ENCODE measurements around the gene UBE2R2. TPM values are rescaled to one million over a fixed set of nuclear protein-coding genes. Genes with fewer than 3 reads are reported as not detected.
"Not testable (repeated sequence)": the region's sequence is repeated elsewhere in the genome, so short reads cannot be mapped to it uniquely, and the experiment has no call there.

UBE2R2 gene
- total and polyA plus RNA-seq, 7 donors, result 20.3 to 62.9 (median 51.3) TPM

DNA sequence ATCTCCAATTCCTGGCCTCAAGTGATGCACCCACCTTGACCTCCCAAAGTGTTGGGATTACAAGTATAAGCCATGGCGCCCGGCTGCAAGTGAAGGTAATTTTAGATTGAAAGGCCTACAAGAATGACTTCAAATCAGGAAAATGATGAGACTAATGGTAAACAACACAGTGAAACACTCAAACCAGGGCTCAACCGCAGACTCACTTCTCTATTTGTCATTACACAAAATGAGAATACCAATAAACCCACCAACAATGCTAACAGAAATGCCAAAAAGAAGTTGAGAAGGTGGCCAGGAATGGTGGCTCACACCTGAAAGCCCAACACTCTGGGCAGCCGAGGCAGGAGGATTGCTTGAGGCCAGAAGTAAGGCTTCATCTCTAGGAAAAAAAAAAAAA is 139.6 kb downstream of the UBE2R2 start:
- Histone ChIP-seq H3K4me1 (no peaks in the 10 kb centered on the region), H3K36me3 (ENCODE audit: insufficient read depth in 1 of 2, low read depth in 1 of 2) (peaks cover 2 to 91% of the 10 kb centered on the region in 2 donors), H3K27me3 (ENCODE audit: insufficient read depth in 3 of 3, low read length in 2 of 3) (no peaks in the 10 kb centered on the region), H3K4me3 (no peak overlapping the region), H3K9me3 (no peaks in the 10 kb centered on the region), H3K27ac (no peak overlapping the region)
- 82 to 97% (median 96%) methylated on average over 4 of the region's 4 CpGs for WGBS, 3 donors
- ATAC-seq, result no peak
- TF ChIP-seq, protein P1, sequence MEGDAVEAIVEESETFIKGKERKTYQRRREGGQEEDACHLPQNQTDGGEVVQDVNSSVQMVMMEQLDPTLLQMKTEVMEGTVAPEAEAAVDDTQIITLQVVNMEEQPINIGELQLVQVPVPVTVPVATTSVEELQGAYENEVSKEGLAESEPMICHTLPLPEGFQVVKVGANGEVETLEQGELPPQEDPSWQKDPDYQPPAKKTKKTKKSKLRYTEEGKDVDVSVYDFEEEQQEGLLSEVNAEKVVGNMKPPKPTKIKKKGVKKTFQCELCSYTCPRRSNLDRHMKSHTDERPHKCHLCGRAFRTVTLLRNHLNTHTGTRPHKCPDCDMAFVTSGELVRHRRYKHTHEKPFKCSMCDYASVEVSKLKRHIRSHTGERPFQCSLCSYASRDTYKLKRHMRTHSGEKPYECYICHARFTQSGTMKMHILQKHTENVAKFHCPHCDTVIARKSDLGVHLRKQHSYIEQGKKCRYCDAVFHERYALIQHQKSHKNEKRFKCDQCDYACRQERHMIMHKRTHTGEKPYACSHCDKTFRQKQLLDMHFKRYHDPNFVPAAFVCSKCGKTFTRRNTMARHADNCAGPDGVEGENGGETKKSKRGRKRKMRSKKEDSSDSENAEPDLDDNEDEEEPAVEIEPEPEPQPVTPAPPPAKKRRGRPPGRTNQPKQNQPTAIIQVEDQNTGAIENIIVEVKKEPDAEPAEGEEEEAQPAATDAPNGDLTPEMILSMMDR (IDR thresholded peaks at IDR 0.05), result no peak
- intact Hi-C loops (cut with DNase I), result no loop called here
- DNase-seq, result no peak

DNA sequence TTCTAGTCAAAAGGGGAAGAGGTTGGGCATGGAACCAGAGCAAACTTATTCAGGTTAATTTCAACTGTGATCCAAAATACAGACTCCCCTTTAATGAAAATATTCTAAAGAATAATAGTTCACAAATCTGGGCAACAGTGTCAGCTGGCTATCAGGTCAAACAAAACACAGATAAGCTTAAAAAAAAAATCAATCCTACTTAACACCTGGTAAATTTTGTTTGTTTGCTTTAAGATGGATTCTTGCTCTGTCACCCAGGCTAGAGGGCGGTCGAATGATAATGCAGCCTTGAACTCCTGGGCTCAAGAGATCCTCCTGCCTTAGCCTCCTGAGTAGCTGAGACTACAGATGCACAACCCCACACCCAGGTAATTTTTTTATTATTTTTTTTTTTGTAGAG is 142.8 kb downstream of the UBE2R2 start:
- no peak overlapping the region for H3K27ac ChIP-seq
- no peak for DNase-seq
- ATAC-seq, result no peak
- no peaks in the 10 kb centered on the region for H3K9me3 ChIP-seq
- no peak overlapping the region for H3K4me3 ChIP-seq
- H3K27me3 ChIP-seq (ENCODE audit: insufficient read depth in 3 of 3, low read length in 2 of 3), result no peaks in the 10 kb centered on the region
- WGBS, 3 donors, result 96 to 100% (median 98%) methylated on average over 2 of the region's 2 CpGs
- intact Hi-C loops (cut with DNase I), result no loop called here
- H3K36me3 ChIP-seq (ENCODE audit: insufficient read depth in 1 of 2, low read depth in 1 of 2), result peaks cover 2 to 82% of the 10 kb centered on the region in 2 donors
- TF ChIP-seq, protein P1 (IDR thresholded peaks at IDR 0.05), result no peak
- no peaks in the 10 kb centered on the region for H3K4me1 ChIP-seq

DNA sequence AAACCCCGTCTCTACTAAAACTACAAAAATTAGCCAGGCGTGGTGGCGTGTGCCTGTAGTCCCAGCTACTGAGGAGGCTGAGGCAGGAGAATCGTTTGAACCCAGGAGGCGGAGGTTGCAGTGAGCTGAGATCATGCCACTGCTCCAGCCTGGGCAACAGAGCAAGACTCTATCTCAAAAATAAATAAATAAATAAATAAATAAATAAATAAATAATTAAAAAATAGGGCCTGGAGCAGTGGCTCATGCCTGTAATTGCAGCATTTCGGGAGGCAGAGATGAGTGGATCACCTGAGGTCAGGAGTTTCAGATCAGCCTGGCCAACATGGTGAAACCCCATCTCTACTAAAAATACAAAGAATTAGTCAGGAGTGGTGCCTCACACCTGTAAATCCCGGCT is 145.5 kb downstream of the UBE2R2 start:
- H3K36me3 ChIP-seq (ENCODE audit: insufficient read depth in 1 of 2, low read depth in 1 of 2), result peaks cover 2 to 74% of the 10 kb centered on the region in 2 donors
- ATAC-seq; H3K27me3 ChIP-seq (ENCODE audit: insufficient read depth in 3 of 3, low read length in 2 of 3); H3K9me3 ChIP-seq; H3K27ac ChIP-seq; intact Hi-C loops (cut with DNase I); H3K4me1 ChIP-seq; DNase-seq; H3K4me3 ChIP-seq: not testable (repeated sequence)
- 86 to 98% (median 90%) methylated on average over 7 of the region's 7 CpGs for WGBS, 3 donors

DNA sequence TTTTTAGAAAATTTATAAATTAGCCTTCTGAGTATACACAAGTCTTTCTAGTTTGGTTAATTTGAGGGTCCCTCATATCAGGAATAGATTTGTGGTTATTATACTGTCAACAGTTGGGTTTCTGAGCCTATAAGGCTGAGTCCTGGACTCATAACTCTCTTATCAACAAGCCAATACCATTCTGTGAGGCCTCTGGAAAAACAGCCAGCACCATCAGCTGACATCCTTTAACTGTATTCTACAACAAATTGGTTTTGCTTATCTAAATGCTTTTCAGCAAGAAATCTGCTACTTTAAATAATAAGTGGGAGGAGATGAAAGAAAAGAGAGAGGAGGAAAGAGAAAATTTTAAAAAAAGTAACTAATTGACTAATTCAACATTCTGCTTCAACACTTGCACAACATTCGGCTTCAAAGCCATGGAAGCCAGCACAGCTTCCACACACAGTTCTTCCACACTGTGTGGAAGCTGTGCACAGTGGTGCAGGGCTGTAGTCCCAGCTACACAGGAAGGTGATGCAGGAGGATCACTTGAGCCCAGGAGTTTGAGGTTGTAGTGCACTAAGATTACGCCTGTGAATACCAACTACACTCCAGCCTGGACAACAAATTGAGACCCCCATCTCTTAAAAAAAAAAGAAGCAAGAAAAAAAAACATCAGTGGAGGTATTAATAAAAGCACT is 147.3 kb downstream of the UBE2R2 start:
- no peaks in the 10 kb centered on the region for H3K27me3 ChIP-seq (ENCODE audit: insufficient read depth in 3 of 3, low read length in 2 of 3)
- peaks cover 2 to 76% of the 10 kb centered on the region in 2 donors for H3K36me3 ChIP-seq (ENCODE audit: insufficient read depth in 1 of 2, low read depth in 1 of 2)
- 94 to 97% (median 96%) methylated on average over 2 of the region's 2 CpGs for WGBS, 3 donors
- TF ChIP-seq, protein P1 (IDR thresholded peaks at IDR 0.05), result no peak
- intact Hi-C loops (cut with DNase I), result no loop called here
- no peak overlapping the region for H3K4me3 ChIP-seq
- ATAC-seq (no peak), DNase-seq (no peak)
- no peaks in the 10 kb centered on the region for H3K4me1 ChIP-seq
- no peaks in the 10 kb centered on the region for H3K9me3 ChIP-seq
- H3K27ac ChIP-seq, result no peak overlapping the region

Other genes with a start within 250 kb of the UBE2R2 start
- gene PRSS3, start 21.6 kb upstream of the UBE2R2 start, total RNA-seq, result under 1 TPM in 1 of 4 donors, not detected in 3; 0.30 TPM
- gene PRSS3, start 21.6 kb upstream of the UBE2R2 start, polyA plus RNA-seq, result under 1 TPM in 1 of 3 donors, not detected in 2; 0.05 TPM
- gene UBAP2, start 231.7 kb downstream of the UBE2R2 start, total RNA-seq, result 10 to 100 TPM; 31.5 to 46.3 (median 44.2) TPM
- gene UBAP2, start 231.7 kb downstream of the UBE2R2 start, polyA plus RNA-seq, result 10 to 100 TPM; 14.4 to 18.7 (median 18.1) TPM

All from psoas muscle (tissue), 8 donors.